H1 (cell line): ENCODE measurements around the gene PARP15. TPM values are rescaled to one million over a fixed set of nuclear protein-coding genes. Genes with fewer than 3 reads are reported as not detected.

Source experiments
- CTCF ChIA-PET: fragments of 300-600 bp; sonication (Branson Sonifier 250); formaldehyde crosslinking; loops from one replicate; lab custom pipeline; 2021; ENCODE audit not compliant: partially characterized antibody; lab: Charles Lee
- POLR2A ChIA-PET: fragments of 300-600 bp; sonication (Branson Sonifier 250); formaldehyde crosslinking; loops from one replicate; lab custom pipeline; 2021; ENCODE audit warnings: inconsistent platforms; ENCODE audit not compliant: partially characterized antibody; lab: Charles Lee
- DNase-seq, 2 experiments: peaks; one replicate each; pipeline versions ENCODE4 v3.0.0 to v3.0.0-alpha.2; 2010 to 2022; ENCODE audit warnings: low spot score in 2 of 2, low read depth in 1 of 2, mixed read lengths in 1 of 2
- FAIRE-seq: peaks from 2 replicates; lab custom pipeline; 2011; peaks lifted over from hg19 to GRCh38; lab: Jason Lieb, UNC
- H2AFZ ChIP-seq: 2 replicates; pipeline ENCODE4 v1.8.1; 2012; ENCODE audit warnings: low read length, inconsistent platforms
- H2AK5ac ChIP-seq: 2 replicates; pipeline ENCODE4 v1.6.1; 2013; ENCODE audit warnings: low read depth, low read length
- H2BK120ac ChIP-seq: replicated peaks from 2 replicates; pipeline ENCODE3; 2013; ENCODE audit warnings: low read depth, low read length, inconsistent platforms
- H2BK12ac ChIP-seq: 2 replicates; pipeline ENCODE4 v1.6.1; 2013; ENCODE audit warnings: low read depth, low read length
- H2BK15ac ChIP-seq: 2 replicates; pipeline ENCODE4 v1.6.1; 2013; ENCODE audit warnings: low read length
- H2BK20ac ChIP-seq: 2 replicates; pipeline ENCODE4 v1.6.1; 2013; ENCODE audit warnings: low read length
- H2BK5ac ChIP-seq: 2 replicates; pipeline ENCODE4 v1.6.1; 2013; ENCODE audit warnings: low read depth, low read length
- H3K14ac ChIP-seq: 2 replicates; pipeline ENCODE4 v1.6.1; 2013; ENCODE audit warnings: inconsistent platforms; ENCODE audit not compliant: insufficient read length
- H3K18ac ChIP-seq: 2 replicates; pipeline ENCODE4 v1.6.1; 2013; ENCODE audit warnings: low read length; ENCODE audit errors: extremely low read depth
- H3K23ac ChIP-seq: 2 replicates; pipeline ENCODE4 v1.6.1; 2013; ENCODE audit warnings: inconsistent platforms; ENCODE audit not compliant: insufficient read length
- H3K23me2 ChIP-seq: 2 replicates; pipeline ENCODE4 v1.6.1; 2013; ENCODE audit warnings: low read depth, low read length
- H3K27ac ChIP-seq: 2 replicates; pipeline ENCODE4 v1.6.1; 2011; ENCODE audit warnings: low read depth, low read length, inconsistent platforms
- H3K27me3 ChIP-seq, 4 experiments: replicated peaks in 1 of 4; 1 replicate in 1 of 4; 2 replicates in 3 of 4; pipeline versions ENCODE4 v1.6.1 to v1.8.1; 2011 to 2013; ENCODE audit warnings: low read length in 3 of 4, mild to moderate bottlenecking in 3 of 4, inconsistent platforms in 2 of 4, mixed read lengths in 2 of 4, moderate library complexity in 1 of 4; ENCODE audit not compliant: control insufficient read depth in 3 of 4, insufficient read depth in 3 of 4; ENCODE audit errors: extremely low read depth in 1 of 4
- H3K36me3 ChIP-seq, 4 experiments: 2 replicates each; pipeline versions ENCODE4 v1.6.1 to v1.8.1; 2011 to 2013; ENCODE audit warnings: mild to moderate bottlenecking in 4 of 4, low read length in 3 of 4, moderate library complexity in 2 of 4, control low read depth in 1 of 4, inconsistent platforms in 1 of 4; ENCODE audit not compliant: insufficient read depth in 4 of 4, control insufficient read depth in 2 of 4
- H3K4ac ChIP-seq: replicated peaks from 2 replicates; pipeline ENCODE3; 2013; ENCODE audit warnings: low read length, low read depth, mixed read lengths, inconsistent platforms; ENCODE audit not compliant: insufficient read length
- H3K4me1 ChIP-seq, 4 experiments: replicated peaks in 1 of 4; 1 replicate in 1 of 4; 2 replicates in 3 of 4; pipeline versions ENCODE4 v1.6.1 to v1.8.1; 2011 to 2013; ENCODE audit warnings: low read length in 3 of 4, inconsistent platforms in 2 of 4, mixed read lengths in 1 of 4; ENCODE audit not compliant: insufficient read depth in 4 of 4, control insufficient read depth in 3 of 4
- H3K4me2 ChIP-seq, 2 experiments: 2 replicates each; pipeline versions ENCODE4 v1.6.1 to v1.8.1; 2011 to 2013; ENCODE audit warnings: low read depth in 2 of 2, low read length in 2 of 2, control low read depth in 1 of 2, inconsistent platforms in 1 of 2, mild to moderate bottlenecking in 1 of 2; ENCODE audit not compliant: insufficient read depth in 1 of 2
- H3K4me3 ChIP-seq, 4 experiments: fragments of 200-600, 300-600 bp in 1 of 4; sonication (generic), shearing (Covaris generic), sonication (Bioruptor Twin) in 1 of 4; 2 replicates each; pipeline versions ENCODE4 v1.5.1 to v1.8.1; 2011 to 2016; ENCODE audit warnings: low read length in 4 of 4, low read depth in 3 of 4, control low read depth in 2 of 4, inconsistent platforms in 2 of 4, mild to moderate bottlenecking in 2 of 4, mixed read lengths in 1 of 4, moderate library complexity in 1 of 4; ENCODE audit not compliant: insufficient read depth in 2 of 4; ENCODE audit errors: extremely low read depth in 1 of 4
- H3K56ac ChIP-seq: replicated peaks from 2 replicates; pipeline ENCODE3; 2013; ENCODE audit warnings: low read depth, mild to moderate bottlenecking, mixed read lengths, low read length, inconsistent platforms; ENCODE audit not compliant: insufficient read length
- H3K79me1 ChIP-seq: 2 replicates; pipeline ENCODE4 v1.6.1; 2013; ENCODE audit warnings: low read depth, low read length, control low read depth
- H3K79me2 ChIP-seq, 2 experiments: 2 replicates each; pipeline versions ENCODE4 v1.6.1 to v1.8.1; 2012 to 2013; ENCODE audit warnings: low read length in 2 of 2, mild to moderate bottlenecking in 2 of 2, inconsistent platforms in 1 of 2; ENCODE audit not compliant: insufficient read depth in 2 of 2, control insufficient read depth in 1 of 2
- H3K9ac ChIP-seq, 4 experiments: replicated peaks in 1 of 4; 1 replicate in 1 of 4; 2 replicates in 3 of 4; pipeline versions ENCODE4 v1.6.1 to v1.8.1; 2011 to 2013; ENCODE audit warnings: low read depth in 3 of 4, low read length in 3 of 4, control low read depth in 2 of 4, mild to moderate bottlenecking in 2 of 4, moderate library complexity in 2 of 4, inconsistent platforms in 1 of 4; ENCODE audit errors: extremely low read depth in 1 of 4
- H3K9me3 ChIP-seq, 2 experiments: 2 replicates each; pipeline versions ENCODE4 v1.6.1 to v1.8.1; 2012 to 2013; ENCODE audit warnings: mild to moderate bottlenecking in 2 of 2, moderate library complexity in 2 of 2, control low read depth in 1 of 2, inconsistent platforms in 1 of 2, low read depth in 1 of 2, low read length in 1 of 2, mixed read lengths in 1 of 2; ENCODE audit not compliant: insufficient read depth in 2 of 2
- H4K20me1 ChIP-seq, 2 experiments: replicated peaks in 1 of 2; 2 replicates each; pipeline versions ENCODE3 to v1.8.1; 2011 to 2013; ENCODE audit warnings: inconsistent platforms in 2 of 2, low read length in 2 of 2, mild to moderate bottlenecking in 1 of 2; ENCODE audit not compliant: insufficient read depth in 2 of 2, control insufficient read depth in 1 of 2
- H4K5ac ChIP-seq: 2 replicates; pipeline ENCODE4 v1.6.1; 2013; ENCODE audit warnings: low read length, low read depth, mixed read lengths, inconsistent platforms; ENCODE audit not compliant: insufficient read length
- H4K8ac ChIP-seq: 2 replicates; pipeline ENCODE4 v1.8.0; 2013; ENCODE audit warnings: mild to moderate bottlenecking, moderate library complexity, low read length, inconsistent platforms; ENCODE audit not compliant: insufficient read depth; ENCODE audit errors: extremely low read depth
- H4K91ac ChIP-seq: replicated peaks from 2 replicates; pipeline ENCODE3; 2013; ENCODE audit warnings: low read length, mixed read lengths, inconsistent platforms; ENCODE audit not compliant: insufficient read length
- BACH1 ChIP-seq: IDR thresholded peaks from 2 replicates; pipeline ENCODE4 v1.6.1; 2012; ENCODE audit warnings: low read length, improper control_type of control experiment
- CBX8 ChIP-seq: fragments of 300-800, 300-1000 bp; sonication (generic); IDR thresholded peaks from 2 replicates; pipeline ENCODE4 v1.7.1; 2016; ENCODE audit warnings: low read depth, low read length, borderline replicate concordance
- EGR1 ChIP-seq: IDR thresholded peaks from 2 replicates; pipeline ENCODE4 v1.6.1; 2011; ENCODE audit warnings: low read depth, low read length, borderline replicate concordance
- EP300 ChIP-seq, 2 experiments: IDR thresholded peaks; 1 replicate in 1 of 2; 2 replicates in 1 of 2; pipeline ENCODE4 v1.6.1; 2011 to 2012; ENCODE audit warnings: low read depth in 2 of 2, low read length in 2 of 2, mild to moderate bottlenecking in 2 of 2, borderline replicate concordance in 1 of 2, inconsistent platforms in 1 of 2, moderate library complexity in 1 of 2
- KDM1A ChIP-seq: fragments of 200-600, 300-600 bp; sonication (generic); IDR thresholded peaks from 2 replicates; pipeline ENCODE4 v1.7.1; 2016; ENCODE audit warnings: mild to moderate bottlenecking, low read length, borderline replicate concordance
- NRF1 ChIP-seq: IDR thresholded peaks from 2 replicates; pipeline ENCODE4 v1.6.1; 2011; ENCODE audit warnings: mild to moderate bottlenecking, low read depth, low read length, improper control_type of control experiment
- RFX5 ChIP-seq: IDR thresholded peaks from 2 replicates; pipeline ENCODE4 v1.6.1; 2011; ENCODE audit warnings: low read depth, low read length, improper control_type of control experiment, borderline replicate concordance
- SAP30 ChIP-seq: fragments of 300-600 bp; sonication (generic); IDR thresholded peaks from 2 replicates; pipeline ENCODE4 v1.7.1; 2012; ENCODE audit warnings: low read length, moderate library complexity, mild to moderate bottlenecking, inconsistent platforms; ENCODE audit not compliant: insufficient read depth, insufficient replicate concordance
- YY1 ChIP-seq: IDR thresholded peaks from 2 replicates; pipeline ENCODE4 v1.6.1; 2011; ENCODE audit warnings: low read depth, mild to moderate bottlenecking, low read length
- WGBS, 2 experiments: shearing (Covaris generic) in 1 of 2; methylation state at CpG; one replicate each; pipeline versions ENCODE4 v1.1.6 to v1.1.7; 2013 to 2015; ENCODE audit warnings: low lambda C conversion rate in 2 of 2, mixed read lengths in 2 of 2, inconsistent platforms in 1 of 2, low coverage in 1 of 2, missing lambda C conversion rate in 1 of 2; ENCODE audit not compliant: insufficient replicate concordance in 2 of 2, insufficient coverage in 1 of 2, insufficient read length in 1 of 2; ENCODE audit errors: extremely low coverage in 1 of 2, missing lambda C conversion rate in 1 of 2; 5-methylcytosine and 5-hydroxymethylcytosine counted together
- polyA plus RNA-seq, 7 experiments: library from polyadenylated mRNA; depleted of rRNA in 3 of 7; stranded (reverse) in 5 of 7; unstranded in 2 of 7; fragments of >200 nt in 5 of 7; fragments of 200-250 nt in 2 of 7; gene quantifications; 1 replicate in 5 of 7; 2 replicates in 1 of 7; 4 replicates in 1 of 7; pipeline versions ENCODE4 v1.2.1 to v1.2.3, GENCODE V29; 2011 to 2013; ENCODE audit warnings: missing spikeins in 2 of 7, mixed read lengths in 2 of 7
- total RNA-seq: library from RNA; stranded (reverse); fragmentation: NEBNext Ultra II Directional; extraction: Animal tissue kit (Norgen Biotek cat#: 25700); gene quantifications from 2 replicates; pipeline ENCODE4 v1.2.1, GENCODE V29; 2021
- TF ChIP-seq, protein P1 (sequence below), 3 experiments: IDR thresholded peaks; 1 replicate in 2 of 3; 2 replicates in 1 of 3; pipeline versions ENCODE4 v1.5.1 to v1.6.1; 2011; ENCODE audit warnings: low read length in 3 of 3, mild to moderate bottlenecking in 3 of 3, inconsistent platforms in 2 of 3, low read depth in 1 of 3, moderate library complexity in 1 of 3; ENCODE audit not compliant: insufficient read depth in 1 of 3; ENCODE audit errors: control extremely low read depth in 1 of 3

The PARP15 gene
- total and polyA plus RNA-seq, 2 of the 8 experiments (the other 6 are each of a cell fraction or from before 2014, with no cell fraction given), result 0.37 to 0.45 TPM

DNA sequence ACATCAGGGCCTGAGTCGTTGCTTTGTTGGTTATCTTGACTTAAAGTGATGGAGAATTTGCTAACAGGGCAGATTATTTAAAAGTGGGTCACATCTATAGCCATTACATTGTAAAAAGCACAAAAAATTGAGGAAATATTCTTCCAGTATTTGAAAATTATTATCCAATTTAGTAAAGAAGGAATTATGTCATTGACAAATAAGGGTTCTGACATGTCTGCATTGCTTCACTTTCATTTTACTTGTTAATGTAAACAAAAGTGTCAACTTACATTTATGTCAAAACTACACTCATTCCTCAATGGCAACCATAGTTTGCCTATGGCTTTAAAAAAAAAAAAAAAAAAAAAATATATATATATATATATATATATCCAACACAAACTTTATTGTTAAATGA, 99.8 kb downstream of the PARP15 start:
- DNase-seq (no peak), FAIRE-seq (no peak)
- H3K14ac ChIP-seq, result no peak overlapping the region
- no peak overlapping the region for H3K4me2 ChIP-seq
- no peak overlapping the region for H3K18ac ChIP-seq
- H4K5ac ChIP-seq, result no peak overlapping the region
- H3K56ac ChIP-seq, result no peak overlapping the region
- H2BK12ac ChIP-seq, result no peak overlapping the region
- no peak overlapping the region for H4K8ac ChIP-seq
- no peaks in the 10 kb centered on the region for H3K9me3 ChIP-seq
- no peak overlapping the region for H2BK15ac ChIP-seq
- no peaks in the 10 kb centered on the region for H3K79me1 ChIP-seq
- no peak overlapping the region for H3K27ac ChIP-seq
- 79% methylated on average over 1 of the region's 1 CpG; no CpG with 5 or more reads in 1 of the 2 experiments for WGBS, 2 experiments
- H3K23ac ChIP-seq, result no peak overlapping the region
- H3K4me3 ChIP-seq, result no peak overlapping the region
- peaks cover 8% of the 10 kb centered on the region; the same call in 1 of the 2 replicates for H3K23me2 ChIP-seq
- no peaks in the 10 kb centered on the region for H3K36me3 ChIP-seq
- H2BK120ac ChIP-seq, result no peak overlapping the region
- H3K4me1 ChIP-seq, result peaks cover 6 to 12% (median 9%) of the 10 kb centered on the region in 4 experiments; a peak in 6 of 7 replicates
- no peak overlapping the region for H2AFZ ChIP-seq
- H3K79me2 ChIP-seq, result 0 out of 4 replicates have a peak, but pooled peaks cover 0 to 3% of the 10 kb centered on the region in 2 experiments
- H2AK5ac ChIP-seq, result no peak overlapping the region
- no peak overlapping the region for H3K4ac ChIP-seq
- no peaks in the 10 kb centered on the region; a peak in 2 of 7 replicates for H3K27me3 ChIP-seq
- H4K20me1 ChIP-seq, result no peaks in the 10 kb centered on the region
- POLR2A ChIA-PET, result interaction anchor here (1.3 kb wide), 1 partner anchor 293 kb away, joined by 4 read pairs; the partner anchor contains the start of genes FAM162A and MIX23
- no peak overlapping the region for H2BK20ac ChIP-seq
- CTCF ChIA-PET, result interaction anchor here (0.8 to 5.5 kb wide), 8 partner anchors 10 to 293 kb away, joined by 3 to 62 read pairs (median 4); partner anchors contain the start of gene FAM162A
- no peak overlapping the region for H2BK5ac ChIP-seq
- no peak overlapping the region for H3K9ac ChIP-seq
- H4K91ac ChIP-seq, result no peak overlapping the region
- TF ChIP-seq RFX5 (no peak), SAP30 (no peak), EP300 (IDR thresholded peaks at IDR 0.05; ENCODE audit: borderline replicate concordance in 1 of 2, low read depth in 2 of 2, low read length in 2 of 2) (no peak), YY1 (no peak), KDM1A (no peak), EGR1 (no peak), CBX8 (no peak), BACH1 (no peak), NRF1 (no peak)
- TF ChIP-seq, protein P1, sequence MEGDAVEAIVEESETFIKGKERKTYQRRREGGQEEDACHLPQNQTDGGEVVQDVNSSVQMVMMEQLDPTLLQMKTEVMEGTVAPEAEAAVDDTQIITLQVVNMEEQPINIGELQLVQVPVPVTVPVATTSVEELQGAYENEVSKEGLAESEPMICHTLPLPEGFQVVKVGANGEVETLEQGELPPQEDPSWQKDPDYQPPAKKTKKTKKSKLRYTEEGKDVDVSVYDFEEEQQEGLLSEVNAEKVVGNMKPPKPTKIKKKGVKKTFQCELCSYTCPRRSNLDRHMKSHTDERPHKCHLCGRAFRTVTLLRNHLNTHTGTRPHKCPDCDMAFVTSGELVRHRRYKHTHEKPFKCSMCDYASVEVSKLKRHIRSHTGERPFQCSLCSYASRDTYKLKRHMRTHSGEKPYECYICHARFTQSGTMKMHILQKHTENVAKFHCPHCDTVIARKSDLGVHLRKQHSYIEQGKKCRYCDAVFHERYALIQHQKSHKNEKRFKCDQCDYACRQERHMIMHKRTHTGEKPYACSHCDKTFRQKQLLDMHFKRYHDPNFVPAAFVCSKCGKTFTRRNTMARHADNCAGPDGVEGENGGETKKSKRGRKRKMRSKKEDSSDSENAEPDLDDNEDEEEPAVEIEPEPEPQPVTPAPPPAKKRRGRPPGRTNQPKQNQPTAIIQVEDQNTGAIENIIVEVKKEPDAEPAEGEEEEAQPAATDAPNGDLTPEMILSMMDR (IDR thresholded peaks at IDR 0.05; ENCODE audit: control extremely low read depth in 1 of 3, insufficient read depth in 1 of 3, low read depth in 1 of 3, low read length in 3 of 3), result no peak
